H54 (cell line): ENCODE measurements around the gene FHL1.
A peak's percentile ranks its signal among the peaks of the same experiment; 100 is the strongest.

Experiments
- DNase-seq: peaks from one replicate; pipeline ENCODE4 v3.0.0; 2011; ENCODE audit warnings: low spot score, mixed read lengths; ENCODE audit not compliant: insufficient read length
- FAIRE-seq: peaks from 3 replicates; lab custom pipeline; 2011; peaks lifted over from hg19 to GRCh38; lab: Jason Lieb, UNC
- POLR2A ChIP-seq: IDR thresholded peaks from 2 replicates; pipeline ENCODE4 v1.6.1; 2011; ENCODE audit warnings: low read depth, mild to moderate bottlenecking, low read length

The FHL1 gene

GRCh38 chrX:136126872-136127406 lies 20.4 kb upstream of the FHL1 start:
- no peak for FAIRE-seq
- DNase-seq: no peak
- no peak for TF ChIP-seq POLR2A

DNA sequence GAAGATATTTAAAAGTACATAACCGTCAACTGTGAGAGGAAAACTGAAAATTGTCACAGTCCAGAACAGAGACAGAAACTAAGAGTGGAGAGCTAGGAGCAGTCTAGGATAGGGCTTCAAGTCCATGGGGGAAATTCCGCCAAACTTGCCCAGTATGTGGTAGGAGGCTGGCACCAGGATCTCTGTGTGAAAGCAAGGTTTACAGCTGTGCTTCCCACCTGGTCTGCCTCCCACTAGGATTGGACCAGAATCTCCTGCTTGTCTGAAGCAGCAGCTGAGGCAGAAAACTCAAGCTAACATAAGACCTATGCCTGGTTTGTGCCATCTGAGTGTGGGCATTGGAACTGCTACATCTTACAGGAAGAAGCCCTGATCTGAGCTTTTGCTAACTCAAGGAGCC lies 18.6 kb upstream of the FHL1 start:
- TF ChIP-seq POLR2A: no peak
- DNase-seq (no peak), FAIRE-seq (no peak)

DNA sequence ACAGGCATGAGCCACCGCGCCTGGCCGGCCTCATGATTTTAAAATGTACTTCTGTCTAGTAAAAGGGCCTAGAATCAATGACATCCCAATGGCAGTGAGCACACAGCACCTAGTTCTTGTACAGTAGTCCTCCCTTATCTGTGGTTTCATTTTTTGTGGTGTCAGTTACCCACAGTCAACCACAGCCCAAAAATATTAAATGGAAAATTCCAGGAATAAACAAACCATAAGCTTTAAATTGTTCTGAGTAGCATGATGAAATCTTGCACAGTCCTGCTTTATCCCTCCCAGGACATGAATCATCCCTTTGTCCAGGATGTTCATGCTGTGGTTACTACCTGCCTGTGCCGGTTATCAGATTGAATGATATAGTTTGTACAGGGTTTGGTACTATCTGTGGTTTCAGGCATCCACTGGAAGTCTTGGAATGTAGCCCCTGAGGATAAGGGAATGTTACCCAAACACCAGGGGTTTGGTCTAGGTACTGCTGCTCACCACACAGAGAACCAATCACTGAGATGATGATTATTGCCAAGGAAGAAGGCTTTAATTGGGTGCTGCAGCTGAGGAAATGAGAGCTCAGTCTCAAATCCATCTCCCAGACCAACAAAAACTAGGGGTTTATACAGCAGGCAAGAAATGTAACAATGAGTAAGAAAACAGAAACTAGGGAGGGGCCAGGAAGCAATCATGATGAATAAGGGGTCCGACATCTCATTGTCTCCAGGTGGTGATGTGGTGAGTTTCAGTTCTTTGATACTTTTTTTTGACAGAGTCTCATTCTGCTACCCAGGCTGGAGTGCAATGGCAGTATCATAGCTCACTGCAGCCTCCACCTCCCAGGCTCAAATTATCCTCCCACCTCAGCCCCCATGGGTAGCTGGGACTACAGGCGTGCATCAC lies 16.2 kb upstream of the FHL1 start:
- TF ChIP-seq POLR2A: no peak
- DNase-seq: peak; percentile 11
- peak; percentile 96 for FAIRE-seq

- TF ChIP-seq POLR2A: no peak
- DNase-seq: no peak
- no peak for FAIRE-seq
Observed at GRCh38 chrX:136138939-136139338, 8.4 kb upstream of the FHL1 start.

GRCh38 chrX:136141569-136141968 lies 5.8 kb upstream of the FHL1 start:
- DNase-seq (no peak), FAIRE-seq (no peak)
- no peak for TF ChIP-seq POLR2A

DNA sequence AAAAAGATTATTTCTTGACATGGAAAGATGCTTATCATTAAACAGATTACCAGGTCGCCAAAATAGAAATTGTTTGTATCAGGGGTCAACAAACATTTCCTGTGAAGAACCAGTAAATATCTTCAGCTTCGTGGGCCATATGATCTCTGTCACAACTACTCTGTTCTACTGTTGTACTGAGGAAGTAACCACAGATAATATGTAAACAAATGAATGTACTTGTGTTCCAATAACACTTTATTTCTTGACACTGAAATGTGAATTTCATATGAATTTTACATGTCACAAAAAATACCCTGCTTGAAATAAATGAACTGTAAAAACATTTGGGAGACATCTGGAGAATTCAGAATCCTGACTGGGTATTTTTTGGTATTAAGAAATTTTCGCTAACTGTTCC lies 4.7 kb upstream of the FHL1 start:
- no peak for TF ChIP-seq POLR2A
- no peak for DNase-seq
- no peak for FAIRE-seq

GRCh38 chrX:136143711-136144110 lies 3.6 kb upstream of the FHL1 start:
- FAIRE-seq (no peak), DNase-seq (no peak)
- TF ChIP-seq POLR2A: no peak

DNA sequence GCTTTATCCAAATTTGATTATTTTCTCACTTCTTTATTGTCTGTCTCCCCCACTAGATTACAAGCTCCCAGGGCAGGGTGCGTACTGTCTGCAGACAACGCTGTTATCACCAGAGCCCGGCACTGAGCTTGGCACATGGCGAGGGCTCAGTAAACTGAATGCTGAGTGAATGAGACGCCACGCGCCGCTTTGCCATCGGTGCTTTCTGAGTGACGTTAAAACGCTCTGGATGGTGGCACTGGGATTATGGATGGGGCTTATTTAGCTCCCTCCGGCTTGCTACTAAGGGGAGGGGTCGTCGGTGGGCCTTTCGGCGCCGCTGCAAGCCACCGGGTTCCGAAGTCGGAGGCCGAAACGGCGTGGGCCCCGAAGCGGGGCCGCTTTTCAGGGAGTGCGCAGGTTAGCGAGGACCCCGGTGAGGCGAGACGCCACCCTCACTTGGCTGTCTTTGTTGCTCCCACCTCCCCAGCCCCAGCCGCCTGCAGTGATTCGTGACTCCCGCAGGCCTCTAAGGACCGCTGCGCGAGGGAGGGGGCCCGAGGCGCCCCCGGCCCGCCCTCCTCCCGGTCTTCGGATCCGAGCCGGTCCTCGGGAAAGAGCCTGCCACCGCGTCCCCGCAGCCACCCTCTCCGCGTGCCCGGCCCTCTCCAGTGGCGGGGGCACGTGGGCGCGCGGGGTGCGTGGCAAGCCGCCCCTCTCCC lies 569 bp upstream of the FHL1 start:
- no peak for FAIRE-seq
- no peak for TF ChIP-seq POLR2A
- DNase-seq: no peak

GRCh38 chrX:136147976-136148375 lies 643 bp downstream of the FHL1 start:
- TF ChIP-seq POLR2A: no peak
- FAIRE-seq (no peak), DNase-seq (no peak)

DNA sequence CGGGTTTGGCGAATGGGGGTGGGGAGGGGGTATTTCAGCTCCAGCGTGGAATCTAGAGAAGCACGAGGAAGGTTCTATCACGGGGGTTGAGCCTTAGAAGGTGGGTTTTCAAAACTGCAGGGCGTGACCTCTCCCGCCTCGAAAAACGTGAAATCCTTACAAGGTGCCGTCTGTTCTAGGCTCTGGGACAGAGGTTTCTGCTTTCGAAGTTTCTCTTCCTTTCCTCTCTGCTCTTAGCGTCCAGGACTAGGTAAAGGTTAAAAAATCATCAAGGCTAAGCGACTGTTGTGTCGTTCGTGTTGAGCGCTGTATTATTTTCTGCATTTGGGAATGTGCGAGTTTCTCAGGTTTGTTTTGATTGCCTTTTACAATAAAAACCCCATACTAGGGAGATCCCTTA lies 1.1 kb downstream of the FHL1 start:
- no peak for TF ChIP-seq POLR2A
- FAIRE-seq: no peak
- DNase-seq: no peak

GRCh38 chrX:136154998-136155397 lies 7.7 kb downstream of the FHL1 start:
- no peak for TF ChIP-seq POLR2A
- no peak for DNase-seq
- no peak for FAIRE-seq

DNA sequence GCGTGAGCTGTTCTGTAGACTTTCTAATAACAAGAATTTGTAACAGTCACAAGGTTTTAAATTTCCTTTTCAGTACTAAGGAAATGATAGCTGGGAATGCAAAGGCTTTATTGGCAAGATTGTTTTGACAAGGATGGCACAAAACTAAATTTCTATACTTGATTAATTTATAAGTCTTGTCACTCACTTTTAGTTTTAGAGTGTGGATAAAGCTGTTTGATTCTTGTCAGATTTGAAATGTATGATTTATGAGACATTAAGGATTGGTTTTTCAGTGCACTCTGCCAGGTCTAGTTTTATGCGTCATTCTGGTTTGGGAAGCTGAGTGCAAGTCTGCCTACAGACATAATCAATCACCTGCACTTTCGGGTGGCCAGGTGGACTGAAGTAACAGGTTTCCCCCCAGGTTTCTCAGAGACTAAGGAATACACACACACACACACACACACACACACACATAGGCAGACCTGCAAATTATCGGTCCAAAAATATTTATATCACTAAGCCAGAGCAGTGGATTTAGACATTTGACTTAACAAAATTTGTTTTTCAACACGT lies 9.3 kb downstream of the FHL1 start:
- FAIRE-seq: no peak
- no peak for TF ChIP-seq POLR2A

GRCh38 chrX:136157187-136157586 lies 9.9 kb downstream of the FHL1 start:
- DNase-seq (no peak), FAIRE-seq (no peak)
- TF ChIP-seq POLR2A: no peak

More for the DNA sequence above, 9.3 kb downstream of the FHL1 start:
- no peak for DNase-seq

- no peak for TF ChIP-seq POLR2A
- FAIRE-seq: no peak
- DNase-seq: no peak
Observed at GRCh38 chrX:136158685-136159084, 11.4 kb downstream of the FHL1 start.
